Endothelial cell of umbilical vein (primary cell): Measurements from ENCODE around the gene RBMS2. TPM values are rescaled to one million over a fixed set of nuclear protein-coding genes. Genes with fewer than 3 reads are reported as not detected.

Experiments used
- BruUV-seq: library from RNA; stranded (reverse); fragments of 400-500 nt; replicated peaks from 2 replicates; lab custom pipeline; 2021; lab: Mats Ljungman, UMichigan
- CTCF ChIA-PET: fragments of 300-600, 350-600 bp; sonication (Branson Sonifier 250); formaldehyde crosslinking; loops from one replicate; lab custom pipeline; 2021; ENCODE audit warnings: antibody characterized with exemption, inconsistent platforms; lab: Charles Lee
- POLR2A ChIA-PET: fragments of 300-600, 350-600 bp; sonication (Branson Sonifier 250); formaldehyde crosslinking; loops from one replicate; lab custom pipeline; 2021; ENCODE audit warnings: antibody characterized with exemption, inconsistent platforms; lab: Charles Lee
- DNase-seq: peaks from one replicate; pipeline ENCODE4 v3.0.0-alpha.2; 2011; ENCODE audit warnings: low read depth, low spot score
- FAIRE-seq: peaks from 2 replicates; lab custom pipeline; 2011; peaks lifted over from hg19 to GRCh38; lab: Jason Lieb, UNC
- H2AFZ ChIP-seq: 2 replicates; pipeline ENCODE4 v1.6.0; 2012; ENCODE audit warnings: low read depth, low read length, control low read depth, inconsistent platforms
- H3K27ac ChIP-seq: 2 replicates; pipeline ENCODE4 v1.5.1; 2011; ENCODE audit warnings: low read depth, mild to moderate bottlenecking, control low read depth, low read length, moderate library complexity; ENCODE audit not compliant: insufficient read depth
- H3K27me3 ChIP-seq, 2 experiments: 2 replicates each; pipeline versions ENCODE4 v1.6.0 to v1.6.1; 2011; ENCODE audit warnings: low read length in 2 of 2, mixed read lengths in 1 of 2; ENCODE audit not compliant: control insufficient read depth in 2 of 2, insufficient read depth in 2 of 2
- H3K36me3 ChIP-seq, 2 experiments: 2 replicates in 1 of 2; 3 replicates in 1 of 2; pipeline ENCODE4 v1.5.1; 2011; ENCODE audit warnings: low read length in 2 of 2, mild to moderate bottlenecking in 1 of 2, moderate library complexity in 1 of 2; ENCODE audit not compliant: control insufficient read depth in 2 of 2, insufficient read depth in 2 of 2; ENCODE audit errors: extremely low read depth in 1 of 2
- H3K4me1 ChIP-seq: 3 replicates; pipeline ENCODE4 v1.5.1; 2011; ENCODE audit warnings: mild to moderate bottlenecking, low read length; ENCODE audit not compliant: control insufficient read depth, insufficient read depth; ENCODE audit errors: extremely low read depth
- H3K4me2 ChIP-seq: 2 replicates; pipeline ENCODE4 v1.6.1; 2011; ENCODE audit warnings: low read length, control low read depth, mixed read lengths; ENCODE audit not compliant: insufficient read depth
- H3K4me3 ChIP-seq, 3 experiments: fragments of 200-600 bp in 1 of 3; sonication (generic), shearing (Covaris generic) in 1 of 3; replicated peaks in 1 of 3; 2 replicates each; pipeline ENCODE4 v1.5.1; 2011 to 2016; ENCODE audit warnings: control low read depth in 3 of 3, low read length in 3 of 3, mild to moderate bottlenecking in 2 of 3, inconsistent platforms in 1 of 3, low read depth in 1 of 3, moderate library complexity in 1 of 3; ENCODE audit not compliant: insufficient read depth in 1 of 3
- H3K79me2 ChIP-seq: 2 replicates; pipeline ENCODE4 v1.6.0; 2012; ENCODE audit warnings: low read length, inconsistent platforms; ENCODE audit not compliant: control insufficient read depth, insufficient read depth
- H3K9ac ChIP-seq: replicated peaks from 2 replicates; pipeline ENCODE3; 2011; ENCODE audit warnings: low read length, control low read depth; ENCODE audit not compliant: insufficient read depth; ENCODE audit errors: extremely low read depth
- H3K9me1 ChIP-seq: replicated peaks from 3 replicates; pipeline ENCODE4 v1.6.0; 2011; ENCODE audit warnings: mild to moderate bottlenecking, low read length; ENCODE audit not compliant: control insufficient read depth, insufficient read depth; ENCODE audit errors: extremely low read depth
- H3K9me3 ChIP-seq: replicated peaks from 2 replicates; pipeline ENCODE4 v1.5.1; 2012; ENCODE audit warnings: low read length, inconsistent platforms; ENCODE audit not compliant: control insufficient read depth, insufficient read depth
- H4K20me1 ChIP-seq: replicated peaks from 2 replicates; pipeline ENCODE3; 2011; ENCODE audit warnings: mild to moderate bottlenecking, low read length; ENCODE audit not compliant: control insufficient read depth, insufficient read depth; ENCODE audit errors: extremely low read depth
- CTCF ChIP-seq, 2 donors: IDR thresholded peaks; 1 replicate in 1 of 2; 2 replicates in 1 of 2; pipeline ENCODE4 v1.5.1; 2011; ENCODE audit warnings: low read length in 2 of 2, mild to moderate bottlenecking in 2 of 2, moderate library complexity in 2 of 2, control low read depth in 1 of 2, inconsistent platforms in 1 of 2, low read depth in 1 of 2; ENCODE audit not compliant: insufficient read depth in 1 of 2; ENCODE audit errors: extremely low read depth in 1 of 2
- EZH2 ChIP-seq: IDR thresholded peaks from 2 replicates; pipeline ENCODE4 v1.6.1; 2012; ENCODE audit warnings: borderline replicate concordance, low read depth, mild to moderate bottlenecking, moderate library complexity, low read length, inconsistent platforms; ENCODE audit not compliant: severe bottlenecking
- FOS ChIP-seq: IDR thresholded peaks from 2 replicates; pipeline ENCODE4 v1.6.1; 2011; ENCODE audit warnings: mild to moderate bottlenecking, low read length, moderate library complexity, borderline replicate concordance; ENCODE audit not compliant: insufficient read depth
- GATA2 ChIP-seq: IDR thresholded peaks from 2 replicates; pipeline ENCODE4 v1.7.0; 2011; ENCODE audit warnings: low read depth, mild to moderate bottlenecking, moderate library complexity, mixed read lengths, low read length; ENCODE audit not compliant: insufficient read length, insufficient read depth
- JUN ChIP-seq: IDR thresholded peaks from 2 replicates; pipeline ENCODE4 v1.6.1; 2011; ENCODE audit warnings: borderline replicate concordance, low read depth; ENCODE audit not compliant: insufficient read length, insufficient read depth
- MAX ChIP-seq: IDR thresholded peaks from 2 replicates; pipeline ENCODE4 v1.6.1; 2011; ENCODE audit not compliant: insufficient read depth, insufficient read length
- MYC ChIP-seq: IDR thresholded peaks from one replicate; pipeline ENCODE4 v1.6.1; 2011; ENCODE audit warnings: mild to moderate bottlenecking, low read depth, low read length
- POLR2A ChIP-seq: IDR thresholded peaks from 2 replicates; pipeline ENCODE4 v1.6.1; 2012; ENCODE audit warnings: low read depth, mild to moderate bottlenecking, control low read depth, low read length
- POLR2AphosphoS5 ChIP-seq: IDR thresholded peaks from 2 replicates; pipeline ENCODE4 v1.6.1; 2012; ENCODE audit warnings: low read depth, mild to moderate bottlenecking, control low read depth, low read length, moderate library complexity; ENCODE audit not compliant: insufficient read depth
- dilution Hi-C: fragments of 300-500 bp; cut with MboI; formaldehyde crosslinking; loops from one replicate; pipeline ENCODE4 v1.15.0; 2019; ENCODE audit warnings: low sequenced_read_pairs; ENCODE audit not compliant: extremely low pct_ligation_motif_present
- intact Hi-C: fragments of 100-400 bp; cut with micrococcal nuclease; formaldehyde crosslinking; loops from one replicate; pipeline ENCODE4 v1.10.0; 2022
- polyA plus RNA-seq, 4 experiments: library from polyadenylated mRNA; depleted of rRNA in 3 of 4; stranded (reverse) in 3 of 4; unstranded in 1 of 4; fragments of >200 nt; gene quantifications; 2 replicates each; pipeline versions ENCODE4 v1.2.1 to v1.2.3, GENCODE V29; 2011 to 2012; ENCODE audit warnings: missing spikeins in 1 of 4
- total RNA-seq: library from RNA; stranded (reverse); gene quantifications from 2 replicates; pipeline ENCODE4 v1.2.3, GENCODE V29; 2021

The RBMS2 gene
- total and polyA plus RNA-seq, 2 donors (not counting 3 experiments of a cell fraction or from before 2014, with no cell fraction given), result 66.8 to 103 TPM

GRCh38 chr12:56520506-56520905, 1.1 kb upstream of the RBMS2 start:
- H3K9me1 ChIP-seq, result no peaks in the 10 kb centered on the region
- H3K9me3 ChIP-seq, result no peaks in the 10 kb centered on the region
- H3K4me1 ChIP-seq, result peaks cover 52% of the 10 kb centered on the region
- dilution Hi-C loops, result no loop called here
- POLR2A ChIA-PET, result no interaction called here
- peak overlapping the region; percentile 37 for H2AFZ ChIP-seq
- H3K9ac ChIP-seq, result peak overlapping the region; percentile 8
- no peaks in the 10 kb centered on the region for H3K27me3 ChIP-seq
- H3K36me3 ChIP-seq, result no peaks in the 10 kb centered on the region
- FAIRE-seq (no peak), DNase-seq (peak; percentile 39)
- H3K4me3 ChIP-seq, result no peak overlapping the region
- BruUV-seq, result no TSS peak
- CTCF ChIA-PET, result interaction anchor here (1.2 to 2.7 kb wide), 9 partner anchors 10 to 116 kb away, joined by 4 to 21 read pairs (median 6); no protein-coding TSS in a partner anchor
- peaks cover 37% of the 10 kb centered on the region for H3K79me2 ChIP-seq
- TF ChIP-seq EZH2, result no peak
- no peak for TF ChIP-seq CTCF (IDR thresholded peaks at IDR 0.05; ENCODE audit: extremely low read depth in 1 of 2, insufficient read depth in 1 of 2, low read depth in 1 of 2, low read length in 2 of 2)
- TF ChIP-seq MAX, result no peak
- TF ChIP-seq MYC, result no peak
- TF ChIP-seq POLR2A, result no peak
- no peak for TF ChIP-seq GATA2
- TF ChIP-seq FOS, result no peak
- no peak for TF ChIP-seq POLR2AphosphoS5
- TF ChIP-seq JUN, result no peak
- H3K4me2 ChIP-seq, result peak overlapping the region; percentile 72
- peak overlapping the region; percentile 87 for H3K27ac ChIP-seq
- intact Hi-C loops, result no loop called here
- no peaks in the 10 kb centered on the region for H4K20me1 ChIP-seq
